Measurements from ENCODE around the gene UQCRFS1. TPM values are rescaled to one million over a fixed set of nuclear protein-coding genes. Genes with fewer than 3 reads are reported as not detected.

Gene UQCRFS1
- polyA plus RNA-seq, 1 donor (not counting 4 experiments of a cell fraction or from before 2014, with no cell fraction given): 60.0 TPM

GRCh38 chr19:29172302-29172701, 40.6 kb downstream of the UQCRFS1 start:
- no peaks in the 10 kb centered on the region for H3K27me3 ChIP-seq (ENCODE audit: control insufficient read depth, extremely low read depth, insufficient read depth, low read length)
- H3K36me3 ChIP-seq (ENCODE audit: control insufficient read depth in 2 of 2, extremely low read depth in 1 of 2, insufficient read depth in 2 of 2, low read length in 2 of 2): no peaks in the 10 kb centered on the region
- no peak overlapping the region for H3K4me2 ChIP-seq (ENCODE audit: control insufficient read depth, extremely low read depth, insufficient read depth, low read depth, low read length)
- dilution Hi-C loops (cut with MboI; ENCODE audit: extremely low pct_ligation_motif_present, low sequenced_read_pairs): no loop called here
- H3K79me2 ChIP-seq (ENCODE audit: control insufficient read depth, insufficient read depth, low read length): no peaks in the 10 kb centered on the region
- H2AFZ ChIP-seq (ENCODE audit: control insufficient read depth, low read length): no peak overlapping the region
- TF ChIP-seq CTCF (optimal IDR thresholded peaks at IDR 0.05 in 1 of 3, IDR thresholded peaks at IDR 0.05 in 1 of 3, conservative IDR thresholded peaks at IDR 0.05 in 1 of 3; ENCODE audit: extremely low read depth in 1 of 3, insufficient read depth in 2 of 3, low read length in 3 of 3): no peak
- no peak for TF ChIP-seq EZH2 (IDR thresholded peaks at IDR 0.05; ENCODE audit: low read length)
- no peak overlapping the region for H3K9ac ChIP-seq (ENCODE audit: control insufficient read depth, extremely low read depth, insufficient read depth, low read length)
- no peaks in the 10 kb centered on the region for H4K20me1 ChIP-seq (ENCODE audit: control insufficient read depth, extremely low read depth, insufficient read depth, low read length)
- FAIRE-seq (no peak), DNase-seq (ENCODE audit: low read depth, low spot score) (no peak)
- H3K9me1 ChIP-seq (ENCODE audit: control insufficient read depth, extremely low read depth, insufficient read depth, low read length): no peaks in the 10 kb centered on the region
- no peaks in the 10 kb centered on the region for H3K9me3 ChIP-seq (ENCODE audit: control insufficient read depth, low read depth, low read length)
- no peak overlapping the region for H3K27ac ChIP-seq (ENCODE audit: control insufficient read depth, insufficient read depth, low read length)
- no peak overlapping the region for H3K4me3 ChIP-seq (ENCODE audit: control insufficient read depth in 2 of 3, extremely low read depth in 1 of 3, insufficient read depth in 2 of 3, low read depth in 1 of 3, low read length in 3 of 3)
- no peaks in the 10 kb centered on the region for H3K4me1 ChIP-seq (ENCODE audit: control insufficient read depth, extremely low read depth, insufficient read depth, low read length)

DNA sequence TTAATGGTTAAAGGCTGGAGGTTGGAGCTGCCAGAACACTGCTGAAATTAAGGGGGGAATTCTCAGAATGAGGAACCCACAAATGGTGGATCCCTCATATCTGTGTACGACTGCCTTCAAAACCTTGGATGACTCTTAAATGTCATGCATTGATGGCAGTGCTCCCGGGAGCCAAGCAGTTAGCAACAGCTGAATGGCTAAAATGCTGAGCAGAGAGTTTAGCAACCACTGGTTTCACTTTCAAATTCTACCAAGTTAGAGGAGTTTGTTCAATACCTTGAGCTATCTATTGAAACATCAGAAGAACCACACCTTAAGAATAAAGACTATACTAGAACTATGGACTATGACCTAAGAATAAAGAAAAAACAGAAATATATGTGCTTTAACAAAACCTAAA, 41.4 kb downstream of the UQCRFS1 start:
- no peak for FAIRE-seq
- no peaks in the 10 kb centered on the region for H4K20me1 ChIP-seq (ENCODE audit: control insufficient read depth, extremely low read depth, insufficient read depth, low read length)
- dilution Hi-C loops (cut with MboI; ENCODE audit: extremely low pct_ligation_motif_present, low sequenced_read_pairs): no loop called here

More for the DNA sequence above, 41.4 kb downstream of the UQCRFS1 start:
- H3K4me3 ChIP-seq (ENCODE audit: control insufficient read depth in 2 of 3, extremely low read depth in 1 of 3, insufficient read depth in 2 of 3, low read depth in 1 of 3, low read length in 3 of 3): no peak overlapping the region
- H3K36me3 ChIP-seq (ENCODE audit: control insufficient read depth in 2 of 2, extremely low read depth in 1 of 2, insufficient read depth in 2 of 2, low read length in 2 of 2): no peaks in the 10 kb centered on the region
- no peaks in the 10 kb centered on the region for H3K79me2 ChIP-seq (ENCODE audit: control insufficient read depth, insufficient read depth, low read length)
- DNase-seq (ENCODE audit: low read depth, low spot score): no peak
- no peak overlapping the region for H2AFZ ChIP-seq (ENCODE audit: control insufficient read depth, low read length)
- TF ChIP-seq EZH2 (IDR thresholded peaks at IDR 0.05; ENCODE audit: low read length): no peak
- TF ChIP-seq CTCF (optimal IDR thresholded peaks at IDR 0.05 in 1 of 3, IDR thresholded peaks at IDR 0.05 in 1 of 3, conservative IDR thresholded peaks at IDR 0.05 in 1 of 3; ENCODE audit: extremely low read depth in 1 of 3, insufficient read depth in 2 of 3, low read length in 3 of 3): no peak
- no peaks in the 10 kb centered on the region for H3K4me1 ChIP-seq (ENCODE audit: control insufficient read depth, extremely low read depth, insufficient read depth, low read length)
- H3K27me3 ChIP-seq (ENCODE audit: control insufficient read depth, extremely low read depth, insufficient read depth, low read length): no peaks in the 10 kb centered on the region
- no peak overlapping the region for H3K27ac ChIP-seq (ENCODE audit: control insufficient read depth, insufficient read depth, low read length)
- H3K9me1 ChIP-seq (ENCODE audit: control insufficient read depth, extremely low read depth, insufficient read depth, low read length): no peaks in the 10 kb centered on the region
- no peak overlapping the region for H3K4me2 ChIP-seq (ENCODE audit: control insufficient read depth, extremely low read depth, insufficient read depth, low read depth, low read length)
- no peaks in the 10 kb centered on the region for H3K9me3 ChIP-seq (ENCODE audit: control insufficient read depth, low read depth, low read length)
- H3K9ac ChIP-seq (ENCODE audit: control insufficient read depth, extremely low read depth, insufficient read depth, low read length): no peak overlapping the region
